Colonic mucosa (tissue), 4 donors: ENCODE results near the gene PCAT7. TPM values are rescaled to one million over a fixed set of nuclear protein-coding genes. Genes with fewer than 3 reads are reported as not detected.
A peak's percentile ranks its signal among the peaks of the same experiment; 100 is the strongest.
"Not testable (repeated sequence)": the region's sequence is repeated elsewhere in the genome, so short reads cannot be mapped to it uniquely, and the experiment has no call there.

ENCODE experiments used
- DNase-seq: peaks from one replicate; pipeline ENCODE4 v3.0.0-alpha.2; 2020
- H3K27ac ChIP-seq: fragments of 200-600 bp; one replicate; pipeline ENCODE4 v1.8.0; 2021
- H3K27me3 ChIP-seq: fragments of 200-600 bp; one replicate; pipeline ENCODE4 v1.8.0; 2021
- H3K36me3 ChIP-seq: fragments of 200-600 bp; one replicate; pipeline ENCODE4 v1.8.0; 2021
- H3K4me1 ChIP-seq: fragments of 200-600 bp; one replicate; pipeline ENCODE4 v1.8.0; 2021; ENCODE audit warnings: mild to moderate bottlenecking
- H3K4me3 ChIP-seq: fragments of 200-600 bp; one replicate; pipeline ENCODE4 v1.8.0; 2021
- H3K9ac ChIP-seq, 2 donors: one replicate each; pipeline ENCODE4 v1.7.0; 2013; ENCODE audit warnings: control low read depth in 2 of 2, low read depth in 2 of 2, low read length in 2 of 2
- H3K9me3 ChIP-seq: fragments of 200-600 bp; one replicate; pipeline ENCODE4 v1.8.0; 2021
- intact Hi-C: fragments of 100-400 bp; cut with DNase I; formaldehyde crosslinking; loops from one replicate; pipeline ENCODE4 v1.14.1; 2022
- total RNA-seq, 2 donors: library from RNA; stranded (reverse); fragmentation: NEBNext Ultra II Directional in 1 of 2; extraction: Animal tissue kit (Norgen Biotek cat#: 25700) in 1 of 2; gene quantifications; one replicate each; pipeline ENCODE4 v1.2.1, GENCODE V29; 2021
- TF ChIP-seq, protein P1 (sequence below): fragments of 200-600 bp; IDR thresholded peaks from one replicate; pipeline ENCODE4 v1.8.0; 2022; ENCODE audit warnings: antibody characterized with exemption, mild to moderate bottlenecking
- donor health status: healthy.
- donor health status: DM: no; HTN: no; CAD: no.
- donor health status: DM: no; HTN: no; CAD: no.

The PCAT7 gene
- total RNA-seq, 2 donors from 2014 or later = 2.1 to 2.5 TPM

DNA sequence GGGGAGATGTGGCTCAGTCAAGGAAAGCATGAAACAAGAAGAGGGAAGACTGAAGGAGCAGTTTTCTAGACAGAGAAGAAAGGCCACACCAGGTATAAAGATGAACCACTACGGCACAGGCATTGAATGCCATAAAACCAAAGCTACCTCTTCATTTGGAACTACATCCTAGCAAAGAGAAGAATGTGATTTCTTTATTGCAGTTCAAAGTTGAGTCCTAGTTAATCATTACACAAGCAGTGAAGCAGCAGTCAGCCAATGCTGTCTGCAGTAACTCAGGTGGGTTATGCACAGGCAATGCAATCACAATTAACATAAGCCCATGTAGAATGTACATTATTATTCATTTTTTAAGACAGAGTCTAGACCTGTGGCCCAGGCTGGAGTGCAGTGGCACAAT lies 21.7 kb upstream of the PCAT7 start:
- no peaks in the 10 kb centered on the region for H3K27me3 ChIP-seq
- TF ChIP-seq, protein P1, sequence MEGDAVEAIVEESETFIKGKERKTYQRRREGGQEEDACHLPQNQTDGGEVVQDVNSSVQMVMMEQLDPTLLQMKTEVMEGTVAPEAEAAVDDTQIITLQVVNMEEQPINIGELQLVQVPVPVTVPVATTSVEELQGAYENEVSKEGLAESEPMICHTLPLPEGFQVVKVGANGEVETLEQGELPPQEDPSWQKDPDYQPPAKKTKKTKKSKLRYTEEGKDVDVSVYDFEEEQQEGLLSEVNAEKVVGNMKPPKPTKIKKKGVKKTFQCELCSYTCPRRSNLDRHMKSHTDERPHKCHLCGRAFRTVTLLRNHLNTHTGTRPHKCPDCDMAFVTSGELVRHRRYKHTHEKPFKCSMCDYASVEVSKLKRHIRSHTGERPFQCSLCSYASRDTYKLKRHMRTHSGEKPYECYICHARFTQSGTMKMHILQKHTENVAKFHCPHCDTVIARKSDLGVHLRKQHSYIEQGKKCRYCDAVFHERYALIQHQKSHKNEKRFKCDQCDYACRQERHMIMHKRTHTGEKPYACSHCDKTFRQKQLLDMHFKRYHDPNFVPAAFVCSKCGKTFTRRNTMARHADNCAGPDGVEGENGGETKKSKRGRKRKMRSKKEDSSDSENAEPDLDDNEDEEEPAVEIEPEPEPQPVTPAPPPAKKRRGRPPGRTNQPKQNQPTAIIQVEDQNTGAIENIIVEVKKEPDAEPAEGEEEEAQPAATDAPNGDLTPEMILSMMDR = no peak
- H3K27ac ChIP-seq = peak overlapping the region; percentile 67
- no peaks in the 10 kb centered on the region for H3K4me1 ChIP-seq
- no peaks in the 10 kb centered on the region for H3K9me3 ChIP-seq
- no peak overlapping the region for H3K4me3 ChIP-seq
- H3K9ac ChIP-seq = no peak overlapping the region
- H3K36me3 ChIP-seq = no peaks in the 10 kb centered on the region
- peak; percentile 35 for DNase-seq
- intact Hi-C loops = no loop called here

GRCh38 chr9:94533601-94534000 lies 21.3 kb upstream of the PCAT7 start:
- no peaks in the 10 kb centered on the region for H3K36me3 ChIP-seq
- intact Hi-C loops = no loop called here
- no peaks in the 10 kb centered on the region for H3K9me3 ChIP-seq
- TF ChIP-seq, protein P1 = no peak
- peak overlapping the region; percentile 67 for H3K27ac ChIP-seq
- no peak for DNase-seq
- no peaks in the 10 kb centered on the region for H3K4me1 ChIP-seq
- no peaks in the 10 kb centered on the region for H3K27me3 ChIP-seq
- H3K9ac ChIP-seq = peak overlapping the region in 1 of 2 donors; percentile 19
- H3K4me3 ChIP-seq = no peak overlapping the region

- DNase-seq = no peak
- Histone ChIP-seq H3K9ac (no peak overlapping the region), H3K27me3 (no peaks in the 10 kb centered on the region), H3K4me3 (no peak overlapping the region), H3K4me1 (no peaks in the 10 kb centered on the region), H3K9me3 (no peaks in the 10 kb centered on the region), H3K36me3 (no peaks in the 10 kb centered on the region), H3K27ac (no peak overlapping the region)
- intact Hi-C loops = no loop called here
- TF ChIP-seq, protein P1 = no peak
Measured at GRCh38 chr9:94534901-94535300, 20.0 kb upstream of the PCAT7 start.

DNA sequence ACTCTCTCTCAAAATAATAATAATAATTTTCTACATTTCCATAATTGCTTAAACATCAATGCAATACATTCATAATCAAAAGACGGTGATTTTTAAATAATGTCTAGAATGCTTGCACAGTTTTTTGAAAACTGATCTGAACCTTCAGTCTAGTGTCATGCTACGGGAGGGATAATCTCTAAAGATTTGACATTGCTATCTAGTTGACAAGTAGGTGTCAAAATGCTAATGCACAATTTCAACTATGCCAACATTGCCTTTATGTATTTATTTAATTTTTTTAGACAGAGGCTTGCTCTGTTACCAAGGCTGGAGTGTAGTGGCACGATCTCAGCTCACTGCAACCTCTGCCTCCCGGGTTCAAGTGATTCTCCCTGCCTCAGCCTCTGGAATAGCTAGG lies 16.0 kb upstream of the PCAT7 start:
- H3K27ac ChIP-seq = no peak overlapping the region
- TF ChIP-seq, protein P1 = no peak
- H3K4me3 ChIP-seq = no peak overlapping the region
- no peaks in the 10 kb centered on the region for H3K4me1 ChIP-seq
- H3K9ac ChIP-seq = no peak overlapping the region
- intact Hi-C loops = no loop called here
- no peaks in the 10 kb centered on the region for H3K9me3 ChIP-seq
- no peak for DNase-seq
- H3K36me3 ChIP-seq = no peaks in the 10 kb centered on the region
- no peaks in the 10 kb centered on the region for H3K27me3 ChIP-seq

DNA sequence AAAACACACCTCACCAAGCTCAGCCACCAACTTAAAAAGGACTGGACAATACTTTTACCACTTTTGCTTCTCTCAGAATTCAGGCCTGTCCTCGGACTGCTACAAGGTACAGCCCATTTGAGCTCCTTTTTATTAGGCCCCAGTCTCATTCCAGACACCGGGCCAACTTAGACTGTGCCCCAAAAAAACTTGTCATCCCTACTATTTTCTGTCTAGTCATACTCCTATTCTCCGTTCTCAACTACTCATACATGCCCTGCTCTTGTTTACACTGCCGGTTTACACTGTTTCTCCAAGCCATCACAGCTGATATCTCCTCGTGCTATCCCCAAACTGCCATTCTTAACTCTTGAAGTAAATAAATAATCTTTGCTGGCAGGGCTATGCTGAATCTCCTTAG lies 10.5 kb upstream of the PCAT7 start:
- not testable (repeated sequence) for H3K9ac ChIP-seq

DNA sequence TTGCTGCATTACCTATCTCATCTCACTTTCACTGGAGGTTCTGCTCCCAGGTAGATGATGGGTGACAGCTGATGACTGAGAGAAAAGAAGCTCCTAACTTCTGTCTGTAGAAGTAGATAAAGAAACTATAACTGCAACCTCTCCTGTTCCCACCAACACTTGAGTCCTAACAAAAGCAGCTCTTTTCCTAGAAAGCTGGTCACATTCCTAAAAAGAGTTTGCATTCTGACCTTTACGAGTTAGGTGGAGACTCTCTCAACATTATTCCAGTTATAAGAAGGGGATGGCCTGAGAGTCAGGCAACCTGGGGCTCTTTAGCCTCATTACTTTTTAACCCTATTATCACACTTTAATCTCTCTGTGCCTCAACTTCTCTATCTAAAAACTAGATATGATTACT lies 8.9 kb upstream of the PCAT7 start:
- no peak overlapping the region for H3K9ac ChIP-seq
- no peak overlapping the region for H3K4me3 ChIP-seq
- H3K9me3 ChIP-seq = no peaks in the 10 kb centered on the region
- TF ChIP-seq, protein P1 = no peak
- no peak for DNase-seq
- H3K27me3 ChIP-seq = no peaks in the 10 kb centered on the region
- no peaks in the 10 kb centered on the region for H3K4me1 ChIP-seq
- no peak overlapping the region for H3K27ac ChIP-seq
- intact Hi-C loops = no loop called here
- H3K36me3 ChIP-seq = no peaks in the 10 kb centered on the region

More for the DNA sequence above, 10.5 kb upstream of the PCAT7 start:
- H3K4me3 ChIP-seq, intact Hi-C loops, H3K9me3 ChIP-seq, DNase-seq, H3K4me1 ChIP-seq, H3K36me3 ChIP-seq, H3K27me3 ChIP-seq, H3K27ac ChIP-seq: not testable (repeated sequence)
